SK-N-SH treated with all-trans-retinoic acid at 6 μM for 48 hours (cell line): ENCODE measurements around the gene IGFBP2.
"Not testable (repeated sequence)": the region's sequence is repeated elsewhere in the genome, so short reads cannot be mapped to it uniquely, and the experiment has no call there.

ENCODE experiments used
- ARNTL ChIP-seq: fragments of 450-650 bp; formaldehyde crosslinking; IDR thresholded peaks from 2 replicates; pipeline ENCODE4 v1.5.0; 2020; ENCODE audit warnings: low read depth, mild to moderate bottlenecking, moderate library complexity, borderline replicate concordance
- BACH2 ChIP-seq: fragments of 250-450 bp; sonication (Bioruptor Pico); IDR thresholded peaks from 2 replicates; pipeline ENCODE4 v1.9.0; 2021; ENCODE audit warnings: mild to moderate bottlenecking, borderline replicate concordance
- CREB5 ChIP-seq: fragments of 250-450 bp; sonication (Bioruptor Pico); IDR thresholded peaks from 2 replicates; pipeline ENCODE4 v1.5.1; 2020; ENCODE audit warnings: low read depth, mild to moderate bottlenecking, moderate library complexity
- CSDC2 ChIP-seq: fragments of 250-450 bp; sonication (Bioruptor Pico); IDR thresholded peaks from 2 replicates; pipeline ENCODE4 v1.5.0; 2020; ENCODE audit warnings: mild to moderate bottlenecking, moderate library complexity
- ESRRG ChIP-seq: fragments of 250-450 bp; sonication (Bioruptor Pico); IDR thresholded peaks from 2 replicates; pipeline ENCODE4 v1.6.1; 2021; ENCODE audit warnings: mild to moderate bottlenecking
- GLIS3 ChIP-seq: fragments of 250-450 bp; sonication (Bioruptor Pico); IDR thresholded peaks from 2 replicates; pipeline ENCODE4 v1.5.0; 2020; ENCODE audit warnings: mild to moderate bottlenecking, moderate library complexity
- PATZ1 ChIP-seq: fragments of 250-450 bp; sonication (Bioruptor Pico); IDR thresholded peaks from 2 replicates; pipeline ENCODE4 v1.8.0; 2020; ENCODE audit warnings: mild to moderate bottlenecking, moderate library complexity, borderline replicate concordance
- RARB ChIP-seq: fragments of 250-450 bp; sonication (Bioruptor Pico); IDR thresholded peaks from 2 replicates; pipeline ENCODE4 v1.8.0; 2021; ENCODE audit warnings: mild to moderate bottlenecking, moderate library complexity
- SNAI2 ChIP-seq: fragments of 250-450 bp; sonication (Bioruptor Pico); IDR thresholded peaks from 2 replicates; pipeline ENCODE4 v1.5.0; 2020; ENCODE audit warnings: mild to moderate bottlenecking, moderate library complexity
- TCF4 ChIP-seq: fragments of 250-450 bp; sonication (Bioruptor Pico); IDR thresholded peaks from 2 replicates; pipeline ENCODE4 v1.8.0; 2021; ENCODE audit warnings: mild to moderate bottlenecking, moderate library complexity, borderline replicate concordance
- TSHZ2 ChIP-seq: fragments of 250-450 bp; sonication (Bioruptor Pico); IDR thresholded peaks from 2 replicates; pipeline ENCODE4 v1.5.0; 2020; ENCODE audit warnings: mild to moderate bottlenecking, moderate library complexity
- ZFP30 ChIP-seq: fragments of 450-650 bp; formaldehyde crosslinking; IDR thresholded peaks from 2 replicates; pipeline ENCODE4 v1.5.0; 2022; ENCODE audit warnings: mild to moderate bottlenecking, moderate library complexity
- ZNF70 ChIP-seq: fragments of 450-650 bp; formaldehyde crosslinking; IDR thresholded peaks from 2 replicates; pipeline ENCODE4 v1.5.0; 2020; ENCODE audit warnings: mild to moderate bottlenecking, moderate library complexity
- ZNF8 ChIP-seq: fragments of 450-650 bp; formaldehyde crosslinking; IDR thresholded peaks from 2 replicates; pipeline ENCODE4 v1.5.0; 2020; ENCODE audit warnings: mild to moderate bottlenecking, moderate library complexity

- not testable (repeated sequence) for TF ChIP-seq ZNF70 (CRISPR knock-in tag); ARNTL (CRISPR knock-in tag); CSDC2 (CRISPR knock-in tag); RARB (CRISPR knock-in tag); ZFP30 (CRISPR knock-in tag); PATZ1; TSHZ2; ZNF8; CREB5 (CRISPR knock-in tag); SNAI2 (CRISPR knock-in tag); ESRRG (CRISPR knock-in tag); GLIS3 (CRISPR knock-in tag); BACH2 (CRISPR knock-in tag); TCF4 (CRISPR knock-in tag)
These were observed 35.4 kb upstream of the IGFBP2 start for GRCh38 chr2:216597825-216598224.
